ENCODE measurements around the gene CBLC.

GRCh38 chr19:44792281-44792680, 14.6 kb downstream of the CBLC start:
- TF ChIP-seq CTCF (IDR thresholded peaks at IDR 0.05 in 2 of 3, conservative IDR thresholded peaks at IDR 0.05 in 1 of 3; ENCODE audit: control insufficient read depth in 2 of 3, extremely low read depth in 1 of 3, insufficient read depth in 1 of 3, low read depth in 3 of 3, low read length in 3 of 3) (no peak), POLR2A (IDR thresholded peaks at IDR 0.05; ENCODE audit: low read depth, low read length) (no peak), CBX5 (IDR thresholded peaks at IDR 0.05; ENCODE audit: low read depth) (no peak)

All from GM12878 (cell line).